GM19025 (cell line): ENCODE measurements around the gene RBP5.
"Not testable (repeated sequence)": the region's sequence is repeated elsewhere in the genome, so short reads cannot be mapped to it uniquely, and the experiment has no call there.

Experiments
- ATAC-seq: cut with Tn5 transposase; IDR thresholded peaks from one replicate; pipeline ENCODE4 v1.9.1; 2021; ENCODE audit warnings: mild to moderate bottlenecking, low read depth, moderate library complexity; ENCODE audit not compliant: unreplicated experiment

RBP5 gene

GRCh38 chr12:7125632-7126227 is 3.0 kb downstream of the RBP5 start:
- no peak for ATAC-seq

- no peak for ATAC-seq
Observed at GRCh38 chr12:7123806-7124522, 4.7 kb downstream of the RBP5 start.

- no peak for ATAC-seq
Observed at GRCh38 chr12:7122811-7123769, 5.6 kb downstream of the RBP5 start.

GRCh38 chr12:7121324-7121723 is 7.4 kb downstream of the RBP5 start:
- ATAC-seq, result no peak

- ATAC-seq, result no peak
Observed at GRCh38 chr12:7120166-7120565, 8.5 kb downstream of the RBP5 start.

GRCh38 chr12:7118881-7119280 is 9.8 kb downstream of the RBP5 start:
- no peak for ATAC-seq

- ATAC-seq, result no peak
Observed at GRCh38 chr12:7117670-7118069, 11.0 kb downstream of the RBP5 start.

- ATAC-seq, result no peak
Observed at GRCh38 chr12:7116916-7117315, 11.8 kb downstream of the RBP5 start.

GRCh38 chr12:7116196-7116595 is 12.5 kb downstream of the RBP5 start:
- no peak for ATAC-seq

- ATAC-seq, result no peak
Observed at GRCh38 chr12:7114851-7115250, 13.8 kb downstream of the RBP5 start.

- ATAC-seq, result no peak
Observed at GRCh38 chr12:7114008-7114407, 14.7 kb downstream of the RBP5 start.

GRCh38 chr12:7113389-7113871 is 15.3 kb downstream of the RBP5 start:
- ATAC-seq, result no peak

GRCh38 chr12:7112041-7112440 is 16.6 kb downstream of the RBP5 start:
- ATAC-seq, result no peak

- no peak for ATAC-seq
Observed at GRCh38 chr12:7110661-7111060, 18.0 kb downstream of the RBP5 start.

- ATAC-seq, result no peak
Observed at GRCh38 chr12:7109572-7109920, 19.1 kb downstream of the RBP5 start.

GRCh38 chr12:7108796-7109571 is 19.7 kb downstream of the RBP5 start, which contains the start of gene C1RL:
C1RL (minus strand) TSS chr12:7109214; CDS start chr12:7109180, 34 bp downstream.
- no peak for ATAC-seq

GRCh38 chr12:7108003-7108795 is 20.5 kb downstream of the RBP5 start:
- peak; percentile 89 for ATAC-seq

GRCh38 chr12:7107636-7108002 is 21.1 kb downstream of the RBP5 start:
- ATAC-seq, result no peak

- not testable (repeated sequence) for ATAC-seq
Observed at GRCh38 chr12:7107181-7107580, 21.5 kb downstream of the RBP5 start.

- ATAC-seq, result no peak
Observed at GRCh38 chr12:7106082-7106481, 22.6 kb downstream of the RBP5 start.
